Aorta (tissue), 5 donors: Measurements from ENCODE around the gene PLA2G4B. TPM values are rescaled to one million over a fixed set of nuclear protein-coding genes. Genes with fewer than 3 reads are reported as not detected.
A peak's percentile ranks its signal among the peaks of the same experiment; 100 is the strongest.
"Not testable (repeated sequence)": the region's sequence is repeated elsewhere in the genome, so short reads cannot be mapped to it uniquely, and the experiment has no call there.

ENCODE experiments used
- ATAC-seq: fragments of 200-7000 bp; cut with Tn5 transposase; one replicate; pipeline ENCODE4 v1.9.1; 2022; ENCODE audit warnings: moderate library complexity; ENCODE audit not compliant: low FRiP score
- DNase-seq, 2 donors: peaks; one replicate each; pipeline ENCODE4 v3.0.0-alpha.2; 2020
- H3K27ac ChIP-seq, 2 donors: one replicate each; pipeline ENCODE4 v1.5.1; 2013; ENCODE audit warnings: low read length in 2 of 2, mild to moderate bottlenecking in 2 of 2, moderate library complexity in 2 of 2, control low read depth in 1 of 2, inconsistent platforms in 1 of 2, low read depth in 1 of 2
- H3K27me3 ChIP-seq, 2 donors: one replicate each; pipeline ENCODE4 v1.6.1; 2013; ENCODE audit warnings: control low read depth in 1 of 2, low read length in 1 of 2, mild to moderate bottlenecking in 1 of 2, moderate library complexity in 1 of 2; ENCODE audit not compliant: insufficient read depth in 2 of 2, control insufficient read depth in 1 of 2
- H3K36me3 ChIP-seq, 2 donors: one replicate each; pipeline ENCODE4 v1.6.1; 2013; ENCODE audit warnings: control low read depth in 1 of 2, low read length in 1 of 2, mild to moderate bottlenecking in 1 of 2; ENCODE audit not compliant: insufficient read depth in 2 of 2, control insufficient read depth in 1 of 2
- H3K4me1 ChIP-seq, 2 donors: one replicate each; pipeline ENCODE4 v1.6.1; 2013; ENCODE audit warnings: low read length in 2 of 2, control low read depth in 1 of 2, mild to moderate bottlenecking in 1 of 2, moderate library complexity in 1 of 2; ENCODE audit not compliant: insufficient read depth in 2 of 2, control insufficient read depth in 1 of 2
- H3K4me3 ChIP-seq, 2 donors: one replicate each; pipeline ENCODE4 v1.5.1; 2013; ENCODE audit warnings: low read length in 2 of 2, control low read depth in 1 of 2, mild to moderate bottlenecking in 1 of 2
- H3K9me3 ChIP-seq: one replicate; pipeline ENCODE4 v1.6.1; 2013; ENCODE audit warnings: mild to moderate bottlenecking, low read length; ENCODE audit not compliant: control insufficient read depth
- WGBS, 2 donors: extraction: QIAGEN DNeasy Blood & Tissue Kit; methylation state at CpG; one replicate each; pipeline ENCODE4 v1.1.7; 2013; 5-methylcytosine and 5-hydroxymethylcytosine counted together
- intact Hi-C, 2 donors: fragments of 100-400 bp; cut with DNase I; formaldehyde crosslinking; loops; one replicate each; pipeline versions ENCODE4 v1.14.2 to v1.15.0; 2022
- polyA plus RNA-seq, 2 donors: library from polyadenylated mRNA; stranded (reverse); fragments of 200-250 nt; gene quantifications; one replicate each; pipeline ENCODE4 v1.2.3, GENCODE V29; 2013
- total RNA-seq, 2 donors: library from RNA; stranded (reverse); fragmentation: NEBNext Ultra II Directional; extraction: Animal tissue kit (Norgen Biotek cat#: 25700); gene quantifications; one replicate each; pipeline ENCODE4 v1.2.1, GENCODE V29; 2021
- donor health status: healthy with polysubstance abuse.
- donor health status: Bipolar disorder and iron deficiency.
- donor health status: DM: no; HTN: no; CAD: no.
- donor health status: DM: no; HTN: no; CAD: no.
- donor health status: DM: yes; HTN: yes; CAD: no.

PLA2G4B gene
- total and polyA plus RNA-seq, 4 donors, result 6.7 to 51.8 (median 12.7) TPM

GRCh38 chr15:41828807-41829141 is 9.9 kb upstream of the PLA2G4B start:
- 5 to 7% methylated on average over 6 of the region's 6 CpGs for WGBS, 2 donors
- ATAC-seq (no peak), DNase-seq (no peak)
- H3K27ac ChIP-seq, result no peak overlapping the region
- intact Hi-C loops, result loop anchor here in 1 of 2 donors (5.0 kb wide), 1 partner anchor 69 kb away; no protein-coding TSS in a partner anchor
- peak overlapping the region; percentile 5 to 53 for H3K4me3 ChIP-seq
- no peaks in the 10 kb centered on the region for H3K4me1 ChIP-seq
- H3K36me3 ChIP-seq, result no peaks in the 10 kb centered on the region
- H3K9me3 ChIP-seq, result no peaks in the 10 kb centered on the region
- no peaks in the 10 kb centered on the region for H3K27me3 ChIP-seq

GRCh38 chr15:41829959-41830646 is 8.5 kb upstream of the PLA2G4B start:
- 90% methylated on average over 13 of the region's 13 CpGs for WGBS, 2 donors
- no peak for ATAC-seq
- H3K9me3 ChIP-seq, result no peaks in the 10 kb centered on the region
- H3K36me3 ChIP-seq, result no peaks in the 10 kb centered on the region
- H3K27ac ChIP-seq, result no peak overlapping the region
- no peaks in the 10 kb centered on the region for H3K4me1 ChIP-seq
- intact Hi-C loops, result loop anchor here (5.0 to 10.0 kb wide), 2 partner anchors 67 to 145 kb away; partner anchors contain the start of gene EHD4 (in 1 of the 2)
- H3K4me3 ChIP-seq, result no peak overlapping the region
- H3K27me3 ChIP-seq, result no peaks in the 10 kb centered on the region
- DNase-seq, result no peak

GRCh38 chr15:41831291-41831690 is 7.4 kb upstream of the PLA2G4B start:
- intact Hi-C loops, result loop anchor here in 1 of 2 donors (10.0 kb wide), 1 partner anchor 144 kb away; the partner anchor contains the start of gene EHD4
- DNase-seq, H3K27me3 ChIP-seq, H3K27ac ChIP-seq, H3K4me3 ChIP-seq, H3K4me1 ChIP-seq, ATAC-seq, H3K9me3 ChIP-seq, H3K36me3 ChIP-seq: not testable (repeated sequence)
- WGBS, 2 donors, result 88 to 89% methylated on average over 4 of the region's 4 CpGs

- Histone ChIP-seq H3K4me1 (no peaks in the 10 kb centered on the region), H3K4me3 (no peak overlapping the region), H3K27ac (no peak overlapping the region), H3K27me3 (no peaks in the 10 kb centered on the region), H3K9me3 (no peaks in the 10 kb centered on the region), H3K36me3 (no peaks in the 10 kb centered on the region)
- 92 to 95% methylated on average over 10 of the region's 10 CpGs for WGBS, 2 donors
- no peak for DNase-seq
- ATAC-seq, result no peak
- intact Hi-C loops, result loop anchor here in 1 of 2 donors (10.0 kb wide), 1 partner anchor 143 kb away; the partner anchor contains the start of gene EHD4
Measured at GRCh38 chr15:41832208-41832607, 6.4 kb upstream of the PLA2G4B start.

- no peak for ATAC-seq
- no peak for DNase-seq
- H3K36me3 ChIP-seq, result no peaks in the 10 kb centered on the region
- H3K27ac ChIP-seq, result no peak overlapping the region
- no peaks in the 10 kb centered on the region for H3K27me3 ChIP-seq
- intact Hi-C loops, result loop anchor here in 1 of 2 donors (10.0 kb wide), 1 partner anchor 142 kb away; the partner anchor contains the start of gene EHD4
- H3K9me3 ChIP-seq, result no peaks in the 10 kb centered on the region
- H3K4me1 ChIP-seq, result no peaks in the 10 kb centered on the region
- WGBS, 2 donors, result 80 to 81% methylated on average over 3 of the region's 3 CpGs
- no peak overlapping the region for H3K4me3 ChIP-seq
Measured at GRCh38 chr15:41832875-41833274, 5.8 kb upstream of the PLA2G4B start.

GRCh38 chr15:41834096-41834495 is 4.6 kb upstream of the PLA2G4B start:
- no peak overlapping the region for H3K4me3 ChIP-seq
- WGBS, 2 donors, result 91 to 92% methylated on average over 3 of the region's 3 CpGs

GRCh38 chr15:41836073-41836472 is 2.6 kb upstream of the PLA2G4B start:
- 48 to 59% methylated on average over 6 of the region's 6 CpGs for WGBS, 2 donors
- Histone ChIP-seq H3K4me1 (no peaks in the 10 kb centered on the region), H3K4me3 (no peak overlapping the region), H3K36me3 (no peaks in the 10 kb centered on the region), H3K27ac (no peak overlapping the region), H3K27me3 (no peaks in the 10 kb centered on the region), H3K9me3 (no peaks in the 10 kb centered on the region)
- intact Hi-C loops, result loop anchor here in 1 of 2 donors (10.0 kb wide), 1 partner anchor 139 kb away; the partner anchor contains the start of gene EHD4
- DNase-seq (no peak), ATAC-seq (no peak)

More at GRCh38 chr15:41834096-41834495, 4.6 kb upstream of the PLA2G4B start:
- Histone ChIP-seq H3K27me3 (no peaks in the 10 kb centered on the region), H3K27ac (no peak overlapping the region), H3K36me3 (no peaks in the 10 kb centered on the region), H3K9me3 (no peaks in the 10 kb centered on the region), H3K4me1 (no peaks in the 10 kb centered on the region)
- DNase-seq (no peak), ATAC-seq (no peak)
- intact Hi-C loops, result loop anchor here in 1 of 2 donors (10.0 kb wide), 1 partner anchor 141 kb away; the partner anchor contains the start of gene EHD4

GRCh38 chr15:41836713-41837454 is 1.8 kb upstream of the PLA2G4B start:
- intact Hi-C loops, result loop anchor here in 1 of 2 donors (10.0 kb wide), 1 partner anchor 138 kb away; the partner anchor contains the start of gene EHD4
- WGBS, 2 donors, result 91 to 93% methylated on average over 23 of the region's 23 CpGs

More at GRCh38 chr15:41836713-41837454, 1.8 kb upstream of the PLA2G4B start:
- Histone ChIP-seq H3K4me3 (no peak overlapping the region), H3K4me1 (no peaks in the 10 kb centered on the region), H3K27me3 (no peaks in the 10 kb centered on the region), H3K9me3 (no peaks in the 10 kb centered on the region), H3K27ac (no peak overlapping the region), H3K36me3 (no peaks in the 10 kb centered on the region)
- DNase-seq, result no peak
- ATAC-seq, result no peak
